ENCODE results near the gene CTNNA1.

CTNNA1 gene

GRCh38 chr5:138974227-138975063 lies 221.2 kb downstream of the CTNNA1 start:
- no peak for DNase-seq

GRCh38 chr5:138975098-138975847 lies 222.0 kb downstream of the CTNNA1 start:
- no peak for DNase-seq

DNA sequence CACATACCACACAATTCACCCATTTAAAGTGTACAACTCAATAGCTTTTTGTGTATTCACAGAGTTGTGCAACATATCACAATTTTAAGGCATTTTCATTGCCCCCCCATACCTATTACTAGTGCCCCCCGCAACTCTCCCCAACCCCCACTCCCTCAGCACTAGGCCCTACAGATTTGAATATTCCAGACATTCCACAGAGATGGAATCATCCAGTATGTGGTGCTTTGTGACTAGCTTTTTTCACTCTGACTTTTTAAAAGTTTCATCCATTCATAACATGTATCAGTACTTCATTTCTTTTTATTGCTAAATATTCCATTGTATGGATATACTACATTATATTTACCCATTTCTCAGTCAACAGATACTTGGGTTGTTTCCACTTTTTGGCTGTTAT lies 224.9 kb downstream of the CTNNA1 start:
- DNase-seq, result no peak

DNA sequence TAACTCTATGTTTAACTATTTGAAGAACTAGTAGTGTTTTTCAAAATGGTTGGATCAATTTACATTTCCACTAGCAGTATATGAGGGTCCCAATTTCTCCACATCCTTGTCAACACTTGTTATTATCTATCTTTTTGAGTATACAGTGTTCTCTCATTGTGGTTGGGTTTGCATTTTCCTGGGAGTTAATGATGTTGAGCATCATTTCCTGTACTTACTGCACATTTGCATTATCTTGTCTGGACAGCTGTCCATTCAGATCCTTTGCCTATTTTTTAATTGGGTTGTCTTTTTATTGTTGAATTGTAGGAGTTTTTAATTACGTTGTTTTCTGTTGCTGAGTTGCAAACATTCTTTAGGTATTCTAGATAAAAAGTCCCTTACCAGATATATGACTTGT lies 225.4 kb downstream of the CTNNA1 start:
- no peak for DNase-seq

- no peak for DNase-seq
Measured at GRCh38 chr5:138979684-138980280, 226.6 kb downstream of the CTNNA1 start.

- no peak for DNase-seq
Measured at GRCh38 chr5:138980441-138980840, 227.2 kb downstream of the CTNNA1 start.

GRCh38 chr5:138981131-138981530 lies 227.9 kb downstream of the CTNNA1 start:
- no peak for DNase-seq

DNA sequence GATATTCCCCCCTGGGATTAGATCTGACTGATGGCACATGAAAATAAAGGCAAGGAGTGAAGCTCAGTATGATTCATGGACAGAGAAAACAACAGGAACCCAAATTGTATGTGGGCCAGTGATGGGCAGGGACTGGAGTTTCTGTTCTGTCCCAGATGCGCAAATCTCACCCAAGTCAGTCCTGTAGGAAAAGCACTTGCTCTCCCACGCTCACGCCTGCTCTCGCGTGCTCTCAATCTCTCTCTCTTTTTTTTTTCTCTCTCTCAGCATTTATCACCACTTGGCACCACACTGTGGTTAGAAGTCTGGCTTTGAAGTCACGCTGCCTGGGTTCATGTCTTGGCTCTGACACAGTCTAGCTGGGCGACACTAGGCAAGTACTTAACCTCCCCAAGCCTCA lies 228.4 kb downstream of the CTNNA1 start:
- DNase-seq, result no peak

GRCh38 chr5:138983984-138984383 lies 230.8 kb downstream of the CTNNA1 start:
- DNase-seq, result no peak

Measured in NCI-H146 (cell line).